Measurements from ENCODE around the gene ANTKMT.
"Not testable (repeated sequence)": the region's sequence is repeated elsewhere in the genome, so short reads cannot be mapped to it uniquely, and the experiment has no call there.

Gene ANTKMT

DNA sequence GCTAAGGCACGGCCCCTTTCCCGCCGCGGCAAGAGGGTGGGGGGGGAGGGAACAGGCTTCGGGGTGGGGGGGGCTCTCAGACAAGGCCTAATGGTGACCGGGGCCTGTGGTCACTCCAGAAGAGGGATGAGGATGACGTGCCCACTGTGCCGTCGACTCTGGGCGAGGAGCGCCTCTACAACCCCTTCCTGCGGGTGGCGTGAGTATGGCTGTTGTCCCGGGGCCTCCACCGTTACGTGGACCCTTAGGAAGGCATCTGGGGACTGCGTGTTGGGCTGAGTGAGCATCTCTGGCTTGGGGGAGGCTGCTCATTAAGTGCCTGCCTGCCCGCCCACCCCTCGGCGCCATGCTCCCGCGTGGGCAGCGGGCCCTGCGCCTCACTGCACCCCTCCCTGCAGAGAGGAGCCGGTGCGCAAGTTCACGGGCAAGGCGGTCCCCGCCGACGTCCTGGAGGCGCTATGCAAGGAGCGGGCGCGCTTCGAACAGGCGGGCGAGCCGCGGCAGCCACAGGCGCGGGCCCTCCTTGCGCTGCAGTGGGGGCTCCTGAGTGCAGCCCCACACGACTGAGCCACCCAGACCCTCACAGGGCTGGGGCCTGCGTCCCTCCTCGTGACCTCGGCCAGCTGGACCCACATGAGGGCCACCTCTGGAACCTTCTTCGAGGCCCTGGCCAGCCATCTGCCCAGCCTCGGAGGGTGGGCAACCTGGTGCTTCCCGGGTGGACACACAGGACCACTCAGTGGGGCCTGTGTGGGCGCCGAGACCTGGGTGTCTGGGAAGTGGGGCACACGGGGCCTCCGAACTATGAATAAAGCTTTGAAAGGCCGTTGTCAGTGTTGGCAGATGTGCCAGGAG, 8.2 kb downstream of the ANTKMT start:
- no peak for DNase-seq

DNA sequence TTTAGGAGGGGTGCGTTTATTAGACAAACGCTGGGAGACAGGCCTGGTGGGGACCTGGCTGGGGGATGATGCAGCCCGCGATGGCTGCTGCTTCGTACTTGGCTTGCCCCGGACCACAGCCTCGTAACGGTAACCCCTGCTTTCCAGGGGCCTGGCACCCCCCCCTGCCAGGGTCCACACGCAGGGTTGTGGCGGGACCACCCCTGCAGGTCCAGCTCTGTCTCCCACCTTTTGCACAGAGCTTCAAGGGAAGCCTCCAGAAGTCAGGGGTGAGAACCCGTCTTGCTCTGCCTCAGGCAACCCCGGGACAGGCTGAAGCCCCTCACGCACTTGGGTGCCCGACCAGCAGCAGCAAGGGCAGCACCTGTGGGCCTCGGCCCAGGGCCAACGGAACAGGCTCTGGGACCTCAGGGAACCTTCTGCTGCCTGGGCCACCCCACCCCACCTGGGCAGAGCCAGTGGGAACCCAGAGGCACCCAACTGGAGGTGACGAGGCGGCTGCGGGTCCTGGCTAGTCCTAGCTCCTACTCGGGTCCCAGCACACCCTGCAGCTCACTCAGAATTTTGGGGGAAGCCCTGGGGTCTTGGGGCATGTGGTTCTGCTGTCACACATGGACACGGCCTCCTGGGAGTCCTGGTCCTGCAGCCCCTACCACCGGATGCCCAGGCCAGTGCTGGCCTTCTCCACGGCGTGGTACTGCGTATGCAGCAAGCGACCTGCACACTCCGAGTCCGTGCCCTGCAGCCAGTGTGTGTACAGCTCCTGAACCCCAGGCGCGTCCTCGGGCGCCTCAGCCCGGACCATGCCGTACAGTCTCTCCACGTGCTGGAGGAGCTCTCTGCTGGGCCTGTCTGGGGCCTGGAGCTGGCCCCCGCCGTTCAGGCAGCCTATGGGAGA, 9.1 kb downstream of the ANTKMT start:
- no peak for DNase-seq

DNA sequence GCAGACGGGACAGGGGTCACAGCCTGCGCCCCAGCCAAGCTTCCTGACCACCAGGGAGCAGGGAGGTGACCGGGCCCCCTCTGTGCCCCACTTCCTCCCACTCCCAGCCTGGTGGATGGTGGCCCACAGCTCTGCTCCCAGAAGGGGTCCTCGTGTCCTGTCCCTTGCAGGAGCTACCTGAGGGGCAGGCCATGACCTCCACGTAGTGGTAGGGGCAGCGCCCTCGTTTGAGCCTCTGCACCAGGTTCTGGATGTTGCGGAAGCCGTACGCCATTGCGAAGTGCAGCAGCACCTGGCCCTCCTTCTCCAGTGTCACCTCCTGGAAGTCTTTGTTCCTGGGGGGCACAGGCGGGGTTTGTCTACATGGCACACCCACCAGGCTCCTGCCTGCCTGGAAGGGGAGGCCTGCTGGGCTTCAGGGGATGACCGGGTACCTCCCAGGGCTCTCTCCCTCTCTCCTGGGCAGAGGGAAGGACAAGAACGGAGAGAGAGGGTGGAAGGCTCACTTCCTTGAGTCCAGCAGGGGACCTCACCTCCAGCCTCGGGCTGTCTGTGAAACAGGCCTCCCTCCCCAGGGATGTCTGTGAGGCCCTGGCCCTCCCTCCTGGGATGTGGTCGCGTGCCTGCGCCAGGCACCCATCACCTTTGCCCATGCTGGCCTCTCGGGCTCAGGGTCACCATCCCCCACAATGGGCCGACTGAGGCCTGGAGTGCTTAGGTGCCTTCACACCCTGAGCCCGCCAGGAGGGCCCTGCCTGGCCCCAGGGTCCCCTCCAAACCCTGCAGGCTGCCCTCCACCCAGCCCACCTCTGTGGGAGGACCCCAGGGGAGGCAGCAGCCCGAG, 9.9 kb downstream of the ANTKMT start:
- no peak for DNase-seq

DNA sequence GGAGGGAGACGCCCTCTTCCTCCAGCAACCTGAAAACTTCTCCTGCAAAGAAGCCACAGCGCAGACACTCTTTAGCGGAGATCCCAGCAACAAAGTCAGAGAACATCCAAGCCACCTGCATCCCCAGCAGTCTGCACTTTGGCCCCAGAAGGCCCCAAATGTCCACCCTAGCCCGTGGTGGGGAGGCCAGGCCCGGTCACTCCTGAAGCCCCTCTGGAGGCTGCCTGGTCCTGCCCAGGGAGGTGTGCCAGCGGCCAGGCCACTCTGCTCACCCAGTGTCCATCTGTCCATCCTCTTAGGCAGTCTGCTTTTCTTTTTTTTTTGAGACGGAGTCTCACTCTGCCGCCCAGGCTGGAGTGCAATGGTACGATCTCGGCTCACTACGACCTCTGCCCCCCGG, 11.4 kb downstream of the ANTKMT start:
- no peak for DNase-seq

DNA sequence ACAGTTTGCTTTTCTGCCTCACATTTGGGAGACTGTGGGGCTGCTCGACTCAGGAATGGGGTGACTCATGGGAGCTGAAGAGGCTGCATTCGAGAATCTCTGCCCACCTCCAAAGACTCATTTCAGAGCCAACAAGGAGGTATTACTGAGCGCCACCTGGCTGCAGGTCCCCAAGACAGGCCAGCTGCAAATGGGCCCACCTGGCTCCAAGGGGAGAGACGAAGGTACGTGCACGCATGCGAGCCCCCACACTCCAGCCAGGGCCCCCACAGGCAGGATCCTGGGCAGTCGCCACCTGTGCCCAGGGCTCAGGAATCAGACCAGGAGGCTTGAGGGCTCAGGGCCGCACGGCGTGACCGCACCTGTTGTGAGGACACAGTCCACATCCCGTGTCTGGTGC, 12.0 kb downstream of the ANTKMT start:
- no peak for DNase-seq

DNA sequence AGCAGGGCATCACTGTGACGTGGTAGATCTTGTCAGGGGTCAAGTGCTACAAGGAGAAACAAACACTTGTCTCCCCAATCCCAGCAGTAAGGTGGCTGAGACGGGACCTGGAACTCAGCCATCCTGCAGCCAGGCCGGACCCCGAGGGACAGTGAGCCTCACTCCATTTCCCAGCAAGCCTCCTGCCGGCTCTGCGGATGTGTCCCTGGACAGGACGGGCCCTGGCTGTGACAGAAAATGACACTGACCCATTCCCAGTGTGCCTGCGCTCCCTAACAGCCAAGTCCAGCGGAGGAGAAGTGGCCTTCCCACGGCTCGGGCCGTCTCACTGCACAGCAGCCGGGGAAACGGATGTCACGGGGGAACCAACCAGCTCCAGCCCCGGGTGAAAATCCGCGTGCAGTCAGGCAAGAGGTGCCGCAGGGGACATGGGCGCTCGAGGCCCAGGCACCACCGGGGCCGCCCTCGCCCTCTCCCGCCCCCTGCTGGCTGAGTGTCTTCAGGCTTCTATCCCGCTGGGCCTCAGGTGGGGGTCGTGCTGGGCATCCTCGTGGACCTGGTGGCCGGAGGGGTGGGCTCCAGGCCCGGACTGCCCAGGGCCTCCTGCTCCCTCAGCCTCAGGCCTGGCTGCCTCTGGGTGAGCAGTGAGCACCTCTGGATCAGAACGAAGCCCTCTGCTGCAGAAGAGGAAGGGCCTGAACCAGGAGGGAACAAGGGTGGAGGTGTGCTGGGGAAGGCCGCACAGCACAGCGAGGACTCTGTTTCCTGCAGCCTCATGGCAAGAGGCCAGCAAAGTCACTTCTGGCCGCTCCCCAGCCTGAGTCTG, 12.6 kb downstream of the ANTKMT start:
- no peak for DNase-seq

DNA sequence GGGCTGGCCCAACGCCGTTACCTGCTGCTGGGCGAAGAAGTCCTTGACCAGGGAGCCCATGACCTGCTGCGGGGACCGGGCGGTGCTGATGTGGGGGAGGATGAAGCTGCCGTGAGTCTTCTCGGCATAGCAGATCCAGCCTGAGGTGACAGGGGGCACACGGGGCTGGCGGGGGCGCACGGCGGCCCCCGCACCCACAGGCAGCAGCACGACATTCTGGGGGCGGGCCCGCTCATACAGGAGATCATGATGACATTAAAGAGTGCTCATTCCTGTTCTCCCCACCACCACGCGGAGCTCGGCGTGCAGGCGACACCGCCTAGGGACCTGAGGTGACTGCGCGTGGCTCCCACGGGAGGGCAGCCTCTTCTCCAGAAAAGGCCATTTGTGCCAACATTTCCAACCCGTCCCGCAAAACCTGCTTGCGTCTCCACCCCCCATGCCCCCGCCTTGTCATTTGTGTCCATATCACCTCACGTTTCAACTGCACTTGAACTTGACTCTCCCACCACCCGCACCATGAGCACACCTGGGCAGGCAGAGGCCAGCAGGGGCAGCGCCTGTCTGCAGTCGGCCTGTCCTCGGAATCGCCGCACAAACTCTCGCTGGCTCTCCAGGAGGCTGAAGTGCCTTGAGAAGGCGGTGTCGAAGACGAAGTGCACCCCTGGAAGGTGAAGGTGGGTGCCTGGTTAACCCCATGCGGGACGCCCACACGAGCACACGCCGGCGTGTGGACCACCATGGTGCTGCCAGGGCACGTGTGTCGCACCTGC, 13.4 kb downstream of the ANTKMT start:
- DNase-seq: no peak

DNA sequence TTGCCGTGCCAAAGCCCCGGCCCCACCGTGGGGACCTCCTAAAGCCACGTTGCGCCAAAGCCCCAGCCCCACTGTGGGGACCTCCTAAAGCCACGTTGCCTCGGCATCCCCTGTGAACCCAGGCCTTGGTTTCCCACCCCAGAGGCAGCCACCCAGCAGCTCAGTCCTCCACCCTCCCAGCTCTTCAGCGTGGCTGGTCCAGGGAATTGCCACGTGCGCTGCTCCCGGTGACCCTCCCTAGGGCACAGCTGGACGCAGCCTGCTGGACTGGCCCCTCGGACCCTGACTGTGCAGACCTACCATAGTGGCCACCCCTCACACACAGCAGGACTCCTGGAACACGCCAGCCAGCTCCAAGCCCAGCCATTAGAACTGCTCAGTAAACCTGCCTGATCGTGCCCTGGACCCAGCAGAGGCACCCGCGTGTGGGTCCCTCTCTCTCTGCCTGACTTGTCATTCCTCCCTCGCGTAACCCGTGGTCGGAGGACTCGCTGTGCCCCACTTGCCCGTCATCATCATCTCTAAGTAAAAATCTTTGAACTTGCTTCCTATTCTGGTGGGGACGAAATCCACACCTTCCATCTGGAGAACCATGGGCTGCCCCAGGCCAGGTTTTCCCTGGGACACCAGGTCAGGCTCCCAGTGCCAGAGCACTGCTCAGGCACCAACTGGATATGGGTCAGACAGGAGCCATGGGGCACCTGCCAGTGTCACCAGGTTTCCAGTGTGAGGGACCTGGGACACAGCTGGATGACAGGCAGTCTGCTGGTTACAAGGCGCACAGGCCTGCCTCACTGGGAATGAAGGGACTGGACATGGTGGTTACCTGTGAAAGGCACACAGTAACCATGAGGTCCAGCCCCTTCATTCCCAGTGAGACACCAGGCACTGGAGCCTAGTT, 14.3 kb downstream of the ANTKMT start:
- DNase-seq: no peak

DNA sequence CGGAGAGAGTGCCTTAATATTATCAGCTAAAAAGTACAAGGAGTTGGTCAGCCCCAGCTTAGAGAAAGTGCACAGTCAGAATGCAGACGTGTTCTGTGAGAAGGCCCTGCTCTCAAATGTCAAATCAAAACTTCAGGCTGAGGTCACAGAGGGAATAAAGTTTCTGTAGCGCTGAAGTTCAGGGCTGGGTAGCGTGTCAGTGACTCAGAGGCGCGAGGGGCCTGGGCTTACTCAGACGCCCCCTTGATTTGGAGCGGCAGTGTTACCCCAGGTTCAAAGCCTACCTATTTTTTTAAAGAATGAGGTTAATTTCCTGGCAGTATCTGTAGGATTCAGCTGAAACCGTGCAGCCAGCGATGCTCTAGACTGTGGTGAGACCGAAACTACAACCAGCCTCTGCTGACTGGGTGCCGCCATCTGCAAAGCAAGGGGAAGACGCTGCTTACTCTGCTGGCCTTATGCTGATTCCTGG, 15.1 kb downstream of the ANTKMT start:
- DNase-seq: no peak

DNA sequence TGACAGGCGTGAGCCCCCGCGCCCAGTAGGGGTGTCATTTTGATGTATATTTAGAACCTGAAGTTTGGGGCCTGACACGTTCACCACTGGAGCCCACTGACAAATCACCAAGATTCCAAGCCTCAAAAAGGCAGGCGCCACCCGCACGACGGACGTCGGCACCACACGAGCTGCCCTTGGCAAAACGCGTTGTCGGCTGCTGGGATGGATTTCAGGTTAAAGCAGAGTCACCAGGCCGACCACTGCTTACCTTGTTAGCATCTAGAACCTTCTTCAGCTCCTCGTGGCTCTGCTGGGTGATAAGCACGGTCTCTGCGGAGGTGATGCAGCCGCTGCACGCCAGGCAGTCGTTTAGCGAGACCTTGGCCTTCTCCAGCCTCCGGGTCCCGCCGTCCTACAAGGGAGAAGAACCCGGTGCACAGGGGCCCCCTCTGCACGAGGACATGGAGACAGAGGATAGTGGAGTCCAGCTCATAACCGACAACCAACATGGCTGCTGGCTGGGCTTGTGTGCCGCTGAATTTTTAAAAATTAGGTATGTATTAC, 16.1 kb downstream of the ANTKMT start:
- no peak for DNase-seq

DNA sequence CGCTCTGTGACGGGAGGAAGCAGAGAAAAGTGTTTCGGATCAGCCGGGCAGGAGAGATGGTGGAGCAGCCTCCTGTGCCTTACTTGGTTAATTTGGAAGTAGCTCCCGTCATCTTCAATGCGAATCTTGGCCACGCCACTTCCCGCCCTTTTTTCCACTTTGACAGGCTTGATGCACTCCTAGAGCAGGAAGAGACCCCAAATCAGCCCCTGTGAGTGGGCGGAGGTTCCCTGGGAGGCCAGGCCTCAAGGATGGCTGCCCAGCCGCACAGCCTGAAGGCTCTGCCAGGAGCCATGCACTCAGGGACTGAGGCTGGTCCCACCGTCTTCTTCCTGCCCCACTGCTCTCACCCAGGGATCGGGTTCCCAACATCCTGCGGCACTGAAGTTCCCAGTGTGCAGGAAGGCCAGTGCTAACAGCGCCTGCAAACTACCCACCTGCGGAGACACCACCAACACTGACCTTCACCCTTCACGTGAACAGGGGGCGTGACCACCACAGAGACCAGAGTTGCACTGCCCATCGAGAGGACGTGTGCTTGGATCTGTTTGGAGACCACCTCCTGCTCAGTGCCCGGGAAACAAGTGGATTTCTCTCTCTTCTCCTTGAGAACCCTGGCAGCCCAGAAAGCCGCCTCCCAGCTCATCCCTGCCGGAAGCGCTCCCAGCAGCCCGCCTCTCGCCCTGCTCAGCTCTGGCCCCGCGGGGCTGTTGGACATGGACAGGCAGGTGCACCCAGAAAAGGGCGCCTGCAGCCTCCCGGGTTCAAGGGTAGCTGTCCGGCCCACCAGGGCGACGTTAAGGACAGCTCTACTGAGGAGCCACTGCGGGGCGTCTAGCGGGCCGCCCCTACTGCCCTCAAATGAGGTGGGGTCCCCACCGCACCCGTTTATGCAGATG, 18.9 kb downstream of the ANTKMT start:
- DNase-seq: no peak

DNA sequence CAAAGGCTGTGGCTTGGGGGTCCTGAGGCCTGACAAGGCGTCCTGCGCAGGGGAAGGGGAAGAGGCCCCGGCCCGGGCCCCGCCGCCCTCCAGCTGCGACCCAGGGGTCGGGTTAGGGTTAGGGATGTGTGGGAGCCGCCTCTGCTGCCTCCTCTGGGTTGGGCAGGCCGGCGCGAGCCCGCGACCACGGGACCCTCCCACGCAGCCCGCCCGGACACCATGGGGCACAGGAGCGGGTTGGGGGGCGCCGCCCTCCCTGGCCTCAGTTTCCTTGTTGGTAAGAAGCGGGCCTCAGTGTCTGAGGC, 19.5 kb downstream of the ANTKMT start:
- DNase-seq: no peak

DNA sequence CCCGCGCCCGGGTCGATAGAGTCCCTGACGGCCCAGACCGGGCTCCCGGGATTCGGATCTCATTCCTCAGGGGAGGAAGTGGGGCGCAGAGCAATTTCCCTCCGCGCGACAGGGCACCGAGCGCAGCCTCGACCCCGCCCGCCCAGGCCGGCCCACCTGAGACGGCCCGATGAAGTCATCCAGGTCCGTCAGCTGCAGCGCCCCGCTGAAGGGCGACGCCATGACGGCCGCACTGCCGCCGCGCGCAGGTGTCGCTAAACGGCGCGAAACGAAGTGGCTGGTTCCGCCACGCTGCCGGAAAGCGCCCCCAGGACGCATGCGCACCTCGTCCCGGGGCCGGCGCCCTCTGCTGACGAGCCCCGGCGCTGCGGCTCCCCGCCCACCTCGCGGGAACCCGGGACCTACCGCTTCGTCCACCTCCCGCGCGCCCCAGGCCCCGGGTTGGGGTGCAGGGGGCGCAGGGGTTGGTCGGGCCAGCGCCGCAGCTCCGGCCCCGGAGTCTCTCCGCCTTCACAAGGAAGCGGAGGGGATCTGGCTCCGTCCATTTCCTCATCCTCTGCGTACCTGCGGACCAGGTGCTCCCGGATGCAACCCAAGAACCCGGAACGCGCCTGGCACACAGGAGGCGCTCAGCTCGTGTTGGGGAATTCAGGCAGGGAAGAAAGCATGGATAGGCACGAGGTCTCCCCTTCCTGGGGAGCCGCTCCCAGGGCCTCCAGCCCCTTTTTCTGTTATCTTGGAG, 20.0 kb downstream of the ANTKMT start, which contains the start of gene CIAO3:
Gene CIAO3, minus strand, starts transcription at position 234 of the 742 bp plus-strand sequence. Its CDS starts 12 bp downstream, at position 222.
- peak; percentile 91 for DNase-seq

DNA sequence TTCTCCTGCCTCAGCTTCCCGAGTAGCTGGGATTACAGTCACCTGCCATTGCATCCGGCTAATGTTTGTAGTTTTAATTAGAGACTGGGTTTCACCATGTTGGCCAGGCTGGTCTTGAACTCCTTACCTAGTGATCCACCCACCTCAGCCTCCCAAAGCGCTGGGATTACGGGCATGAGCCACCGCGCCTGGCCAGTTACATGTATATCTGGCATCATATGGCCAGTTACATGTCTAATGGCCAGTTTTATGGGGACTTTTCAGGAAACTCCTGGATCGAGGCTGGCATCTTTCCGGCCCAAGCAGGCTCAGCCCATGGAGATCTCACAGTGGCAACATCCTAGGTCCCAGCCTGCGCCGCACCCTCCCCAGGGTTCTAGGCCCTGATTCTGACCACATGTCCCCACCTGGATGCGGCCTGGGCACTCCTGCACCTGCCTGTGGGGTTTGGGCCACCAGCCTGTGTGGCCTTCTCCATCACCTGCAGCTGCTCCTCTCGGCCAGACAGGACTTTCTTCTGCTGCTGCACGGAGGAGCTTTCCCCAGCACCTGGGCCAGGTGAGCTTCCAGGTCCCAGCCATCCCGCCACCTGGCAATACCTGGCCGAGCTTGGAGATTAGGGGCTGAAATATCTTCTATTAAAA, 21.2 kb downstream of the ANTKMT start:
- no peak for DNase-seq

DNA sequence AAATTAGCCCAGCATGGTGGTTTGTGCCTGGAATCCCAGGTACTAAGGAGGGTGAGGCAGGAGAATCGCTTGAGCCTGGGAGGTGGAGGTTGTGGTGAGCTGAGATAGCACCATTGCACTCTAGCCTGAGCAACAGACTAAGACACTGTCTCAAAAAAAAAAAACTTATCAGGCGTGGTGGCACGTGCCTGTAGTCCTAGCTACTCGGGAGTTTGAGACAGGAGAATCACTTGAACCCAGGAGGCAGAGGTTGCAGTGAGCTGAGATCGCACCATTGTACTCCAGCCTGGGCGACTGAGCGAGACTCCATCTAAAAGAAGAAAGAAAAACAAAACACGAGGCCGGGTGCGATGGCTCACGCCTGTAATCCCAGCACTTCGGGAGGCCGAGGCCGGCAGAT, 21.9 kb downstream of the ANTKMT start:
- DNase-seq: not testable (repeated sequence)

DNA sequence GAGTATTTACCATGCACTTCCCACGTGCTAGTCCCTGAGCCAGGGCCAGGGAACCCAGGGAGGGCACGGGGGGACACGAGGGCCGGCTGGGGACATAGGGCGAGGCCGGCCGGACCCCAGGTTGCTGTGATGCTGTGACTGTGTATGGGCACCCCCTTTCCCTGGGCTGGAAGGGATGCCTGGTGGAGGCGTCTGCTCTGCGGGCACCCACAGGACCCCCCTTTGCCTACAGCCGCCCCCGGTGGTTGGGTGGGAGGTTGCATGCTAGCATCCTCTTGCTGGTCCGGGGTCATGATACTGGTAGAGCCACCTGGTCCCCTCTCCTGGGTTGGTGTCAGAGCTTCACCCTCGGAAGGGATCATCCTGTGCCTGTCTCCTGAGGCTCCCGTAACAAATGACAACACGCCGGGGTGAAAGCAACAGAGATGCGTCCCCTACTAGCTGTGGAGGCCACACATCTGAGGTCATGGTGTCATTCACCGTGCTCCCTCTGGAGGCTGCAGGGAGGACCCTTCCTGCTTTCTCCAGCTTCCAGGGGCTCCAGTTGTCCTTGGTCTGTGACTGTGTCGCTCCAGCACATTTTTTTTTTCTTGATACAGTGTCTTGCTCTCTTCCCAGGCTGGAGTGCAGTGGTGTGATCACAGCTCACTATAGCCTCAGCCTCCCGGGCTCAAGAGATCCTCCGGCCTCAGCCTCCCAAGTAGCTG, 23.0 kb downstream of the ANTKMT start:
- no peak for DNase-seq

DNA sequence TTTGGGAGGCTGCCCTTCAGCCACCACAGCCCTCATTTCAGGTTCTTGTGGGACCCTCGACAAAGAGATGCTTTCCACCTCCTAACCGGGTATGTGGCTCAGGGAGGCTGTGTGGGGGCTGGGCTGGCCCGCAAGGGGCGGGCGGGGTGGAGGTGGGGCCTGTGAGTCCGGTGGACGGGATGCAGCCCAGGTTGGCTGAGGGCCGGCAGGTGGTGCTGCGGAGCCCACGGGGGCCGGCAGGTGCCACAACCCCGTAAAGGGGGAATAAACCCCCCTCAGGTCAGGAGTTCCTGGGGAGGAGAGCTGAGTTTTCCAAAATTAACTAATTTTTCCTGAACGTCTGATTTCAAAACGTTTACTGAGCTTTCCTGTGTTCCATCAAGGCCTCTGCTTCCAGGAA, 24.8 kb downstream of the ANTKMT start:
- no peak for DNase-seq

Data from T1000 (cell line).